ENCODE results near the gene CADM4.

CADM4 gene

DNA sequence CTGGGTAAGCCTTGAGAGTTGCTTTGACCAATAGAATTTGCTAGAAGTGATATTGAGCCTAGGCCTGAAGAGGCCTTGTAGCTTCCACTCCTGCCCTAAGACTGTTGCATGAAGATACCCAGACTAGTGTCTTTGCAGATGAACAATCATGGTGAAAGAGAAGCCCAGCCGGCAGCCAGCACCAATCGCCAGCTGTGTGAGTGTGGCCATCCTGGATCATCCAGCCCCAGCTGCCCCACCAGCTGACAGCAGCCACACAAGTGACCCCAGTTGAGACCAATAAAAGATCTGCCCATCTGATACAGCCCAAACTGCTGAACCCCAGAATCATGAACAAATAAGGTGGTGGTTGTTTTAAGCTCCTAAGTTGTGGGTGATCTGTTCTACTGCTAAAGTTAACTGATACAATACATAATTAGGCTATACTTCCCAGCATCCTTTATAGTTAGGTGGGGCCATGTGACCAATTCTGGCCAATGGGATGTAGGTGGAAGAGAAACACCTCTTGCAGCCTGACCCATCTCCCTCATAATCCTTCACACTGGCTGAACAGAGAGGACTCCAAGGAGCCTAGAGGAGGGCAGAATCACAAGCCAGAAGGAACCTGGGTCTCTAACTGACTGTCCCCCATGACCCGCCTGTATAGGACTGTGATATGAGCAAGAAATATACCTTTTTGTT is 10.9 kb downstream of the CADM4 start:
- in situ Hi-C loops (cut with HindIII; ENCODE audit: low sequenced_read_pairs), result no loop called here
- TF ChIP-seq, protein P1, sequence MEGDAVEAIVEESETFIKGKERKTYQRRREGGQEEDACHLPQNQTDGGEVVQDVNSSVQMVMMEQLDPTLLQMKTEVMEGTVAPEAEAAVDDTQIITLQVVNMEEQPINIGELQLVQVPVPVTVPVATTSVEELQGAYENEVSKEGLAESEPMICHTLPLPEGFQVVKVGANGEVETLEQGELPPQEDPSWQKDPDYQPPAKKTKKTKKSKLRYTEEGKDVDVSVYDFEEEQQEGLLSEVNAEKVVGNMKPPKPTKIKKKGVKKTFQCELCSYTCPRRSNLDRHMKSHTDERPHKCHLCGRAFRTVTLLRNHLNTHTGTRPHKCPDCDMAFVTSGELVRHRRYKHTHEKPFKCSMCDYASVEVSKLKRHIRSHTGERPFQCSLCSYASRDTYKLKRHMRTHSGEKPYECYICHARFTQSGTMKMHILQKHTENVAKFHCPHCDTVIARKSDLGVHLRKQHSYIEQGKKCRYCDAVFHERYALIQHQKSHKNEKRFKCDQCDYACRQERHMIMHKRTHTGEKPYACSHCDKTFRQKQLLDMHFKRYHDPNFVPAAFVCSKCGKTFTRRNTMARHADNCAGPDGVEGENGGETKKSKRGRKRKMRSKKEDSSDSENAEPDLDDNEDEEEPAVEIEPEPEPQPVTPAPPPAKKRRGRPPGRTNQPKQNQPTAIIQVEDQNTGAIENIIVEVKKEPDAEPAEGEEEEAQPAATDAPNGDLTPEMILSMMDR (IDR thresholded peaks at IDR 0.05; ENCODE audit: low read depth, low read length), result no peak
- H3K4me3 ChIP-seq (ENCODE audit: low read depth, low read length), result no peak overlapping the region
- no peak for DNase-seq (ENCODE audit: low read depth, low spot score)

DNA sequence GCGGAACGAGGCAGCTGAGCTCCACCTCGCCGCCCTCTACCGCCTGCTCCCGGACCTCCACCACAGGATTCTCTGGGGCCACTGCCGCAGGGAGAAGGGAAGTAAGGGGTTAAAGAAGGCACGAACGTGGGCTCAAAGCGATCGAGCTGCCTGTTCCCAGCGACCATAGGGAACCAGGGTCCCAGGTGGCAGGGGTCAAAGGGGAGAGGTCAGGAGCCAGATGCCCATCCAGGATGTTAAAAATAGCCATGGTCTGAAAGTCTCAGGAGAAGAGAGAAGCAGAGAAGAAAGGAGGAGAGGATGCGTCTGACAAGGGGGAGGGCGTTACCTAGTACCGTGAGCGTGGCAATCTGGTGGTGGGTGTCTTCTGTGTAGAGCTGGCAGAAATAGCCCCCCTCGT is 12.8 kb downstream of the CADM4 start:
- no peak overlapping the region for H3K4me3 ChIP-seq (ENCODE audit: low read depth, low read length)
- DNase-seq (ENCODE audit: low read depth, low spot score), result no peak
- TF ChIP-seq, protein P1 (IDR thresholded peaks at IDR 0.05; ENCODE audit: low read depth, low read length), result no peak
- in situ Hi-C loops (cut with HindIII; ENCODE audit: low sequenced_read_pairs), result no loop called here

DNA sequence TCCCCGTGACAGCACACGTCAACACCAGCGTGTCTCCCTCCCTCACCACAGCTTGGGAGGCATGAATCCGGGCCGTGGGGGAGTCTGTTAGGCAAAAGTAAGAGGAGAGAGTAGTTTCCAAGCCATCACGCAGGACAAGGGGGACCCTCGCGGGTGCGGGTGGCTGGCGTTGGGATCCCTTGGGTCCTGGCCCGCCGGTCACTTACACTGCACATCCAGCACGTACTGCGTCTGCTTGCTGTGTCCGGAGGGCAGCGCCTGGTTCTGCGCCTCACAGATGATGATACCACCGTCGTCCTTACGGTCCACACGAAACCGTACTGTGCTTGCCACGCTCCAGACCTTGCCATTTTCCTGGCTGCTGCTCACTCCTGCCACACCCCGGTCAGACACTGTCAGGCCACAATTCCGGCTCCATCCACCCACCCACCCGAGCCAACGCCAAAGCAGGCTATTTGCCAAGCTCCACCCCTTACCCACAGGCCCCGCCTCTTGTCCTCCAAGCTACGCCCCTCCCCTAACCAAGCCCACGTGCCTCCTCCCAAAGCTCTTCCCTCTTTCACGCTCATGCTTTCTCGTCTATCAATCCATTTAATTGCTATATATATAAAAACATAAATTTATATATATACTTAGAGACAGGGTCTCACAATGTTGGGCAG is 13.6 kb downstream of the CADM4 start:
- no peak for DNase-seq (ENCODE audit: low read depth, low spot score)
- TF ChIP-seq, protein P1 (IDR thresholded peaks at IDR 0.05; ENCODE audit: low read depth, low read length), result no peak
- H3K4me3 ChIP-seq (ENCODE audit: low read depth, low read length), result no peak overlapping the region
- in situ Hi-C loops (cut with HindIII; ENCODE audit: low sequenced_read_pairs), result no loop called here

GRCh38 chr19:43624933-43625332 is 14.7 kb downstream of the CADM4 start:
- H3K4me3 ChIP-seq (ENCODE audit: low read depth, low read length), result no peak overlapping the region
- TF ChIP-seq, protein P1 (IDR thresholded peaks at IDR 0.05; ENCODE audit: low read depth, low read length), result no peak
- in situ Hi-C loops (cut with HindIII; ENCODE audit: low sequenced_read_pairs), result no loop called here
- DNase-seq (ENCODE audit: low read depth, low spot score), result no peak

- in situ Hi-C loops (cut with HindIII; ENCODE audit: low sequenced_read_pairs), result no loop called here
- TF ChIP-seq, protein P1 (IDR thresholded peaks at IDR 0.05; ENCODE audit: low read depth, low read length), result no peak
- no peak for DNase-seq (ENCODE audit: low read depth, low spot score)
- no peak overlapping the region for H3K4me3 ChIP-seq (ENCODE audit: low read depth, low read length)
Measured at GRCh38 chr19:43623889-43624670, 15.6 kb downstream of the CADM4 start.

GRCh38 chr19:43622956-43623355 is 16.7 kb downstream of the CADM4 start:
- no peak for DNase-seq (ENCODE audit: low read depth, low spot score)
- in situ Hi-C loops (cut with HindIII; ENCODE audit: low sequenced_read_pairs), result no loop called here
- no peak overlapping the region for H3K4me3 ChIP-seq (ENCODE audit: low read depth, low read length)
- TF ChIP-seq, protein P1 (IDR thresholded peaks at IDR 0.05; ENCODE audit: low read depth, low read length), result no peak

Data from astrocyte of the spinal cord (primary cell).